Spleen (tissue), 11 donors: ENCODE data around the gene SLC35G3. TPM values are rescaled to one million over a fixed set of nuclear protein-coding genes. Genes with fewer than 3 reads are reported as not detected.

Experiments
- DNase-seq: peaks from one replicate; pipeline ENCODE4 v3.0.0-alpha.2; 2020
- H3K27ac ChIP-seq, 8 donors: fragments of 200-600 bp; sonication (generic) in 7 of 8; 1 replicate in 4 of 8; 2 replicates in 4 of 8; pipeline versions ENCODE4 v1.5.0 to v1.8.0; 2016 to 2021; ENCODE audit warnings: inconsistent platforms in 4 of 8, mild to moderate bottlenecking in 4 of 8, moderate library complexity in 1 of 8
- H3K27me3 ChIP-seq, 7 donors: fragments of 200-600 bp; sonication (generic) in 6 of 7; replicated peaks in 1 of 7; 1 replicate in 4 of 7; 2 replicates in 3 of 7; pipeline versions ENCODE4 v1.5.0 to v1.8.0; 2016 to 2021; ENCODE audit warnings: inconsistent platforms in 3 of 7, mild to moderate bottlenecking in 1 of 7
- H3K36me3 ChIP-seq, 6 donors: fragments of 200-600 bp; sonication (generic) in 5 of 6; 1 replicate in 4 of 6; 2 replicates in 2 of 6; pipeline versions ENCODE4 v1.5.0 to v1.8.0; 2016 to 2021; ENCODE audit warnings: inconsistent platforms in 2 of 6
- H3K4me1 ChIP-seq, 6 donors: fragments of 200-600 bp; sonication (generic) in 5 of 6; 1 replicate in 3 of 6; 2 replicates in 3 of 6; pipeline versions ENCODE4 v1.5.0 to v1.8.0; 2016 to 2021; ENCODE audit warnings: inconsistent platforms in 3 of 6
- H3K4me3 ChIP-seq, 8 donors: fragments of 200-600 bp; sonication (generic) in 7 of 8; 1 replicate in 4 of 8; 2 replicates in 4 of 8; pipeline versions ENCODE4 v1.5.0 to v1.8.0; 2016 to 2021; ENCODE audit warnings: inconsistent platforms in 4 of 8, mild to moderate bottlenecking in 4 of 8, moderate library complexity in 2 of 8
- H3K9me3 ChIP-seq, 8 donors: fragments of 200-600 bp; sonication (generic) in 7 of 8; 1 replicate in 4 of 8; 2 replicates in 4 of 8; pipeline versions ENCODE4 v1.5.0 to v1.8.0; 2016 to 2021; ENCODE audit warnings: inconsistent platforms in 4 of 8
- CTCF ChIP-seq, 11 experiments: fragments of 200-600 bp in 7 of 11; fragments of 450-650 bp in 4 of 11; sonication (generic) in 4 of 11; IDR thresholded peaks in 8 of 11; conservative IDR thresholded peaks in 3 of 11; 1 replicate in 7 of 11; 2 replicates in 4 of 11; pipeline versions ENCODE4 v1.4.0 to v1.8.0; 2016 to 2021; ENCODE audit warnings: antibody characterized with exemption in 11 of 11, inconsistent platforms in 4 of 11, mild to moderate bottlenecking in 1 of 11
- POLR2A ChIP-seq, 3 donors: fragments of 450-650 bp; IDR thresholded peaks; one replicate each; pipeline ENCODE4 v1.5.1; 2017; ENCODE audit warnings: antibody characterized with exemption in 3 of 3, mild to moderate bottlenecking in 1 of 3
- POLR2AphosphoS5 ChIP-seq, 3 donors: sonication (generic); formaldehyde crosslinking; IDR thresholded peaks; one replicate each; pipeline ENCODE4 v1.5.1; 2017; ENCODE audit warnings: antibody characterized with exemption in 3 of 3
- WGBS, 5 donors: extraction: QIAGEN DNeasy Blood & Tissue Kit in 3 of 5; methylation state at CpG; one replicate each; pipeline versions ENCODE4 v1.1.5 to v1.1.7; 2013 to 2018; 5-methylcytosine and 5-hydroxymethylcytosine counted together
- intact Hi-C: fragments of 100-400 bp; cut with DNase I; formaldehyde crosslinking; loops from one replicate; pipeline ENCODE4 v1.15.0; 2023; ENCODE audit warnings: low total_unique reads
- polyA plus RNA-seq, 3 donors: library from polyadenylated mRNA; stranded (reverse); fragments of 200-250 nt; gene quantifications; one replicate each; pipeline ENCODE4 v1.2.1, GENCODE V29; 2013
- total RNA-seq, 7 donors: library from RNA; depleted of rRNA in 3 of 7; stranded (reverse); fragments of >200 nt in 3 of 7; fragmentation: NEBNext Ultra II Directional in 4 of 7; extraction: Animal tissue kit (Norgen Biotek cat#: 25700) in 4 of 7; gene quantifications; one replicate each; pipeline versions ENCODE4 v1.1.0 to v1.2.1, GENCODE V29; 2016 to 2021
- donor health status: healthy with polysubstance abuse.
- donor health status: DM: no; HTN: no; CAD: no; lungs with moderate emphysema.
- donor health status: DM: no; HTN: no; CAD: no.
- donor health status: Bipolar disorder and iron deficiency.
- donor health status: healthy.
- donor health status: DM: no; HTN: no; CAD: no.
- donor health status: DM: yes; HTN: yes; CAD: no.

Gene SLC35G3
- total and polyA plus RNA-seq, 10 donors, result 0.04 TPM; not detected in 9

GRCh38 chr17:35217107-35217506 is 22.9 kb upstream of the SLC35G3 start:
- Histone ChIP-seq H3K9me3 (peaks cover 0 to 2% (median 0%) of the 10 kb centered on the region in 8 donors), H3K27me3 (no peaks in the 10 kb centered on the region), H3K4me3 (no peak overlapping the region), H3K27ac (peak overlapping the region in 7 of 8 donors; percentile 4 to 90 (median 85)), H3K4me1 (peaks cover 28 to 81% (median 55%) of the 10 kb centered on the region in 6 donors), H3K36me3 (no peaks in the 10 kb centered on the region)
- DNase-seq, result no peak
- intact Hi-C loops, result no loop called here
- TF ChIP-seq CTCF (IDR thresholded peaks at IDR 0.05 in 8 of 11, conservative IDR thresholded peaks at IDR 0.05 in 3 of 11), result no peak
- no peak for TF ChIP-seq POLR2AphosphoS5 (IDR thresholded peaks at IDR 0.05)
- WGBS, 5 donors, result 85 to 92% (median 89%) methylated on average over 5 of the region's 5 CpGs

- no peaks in the 10 kb centered on the region for H3K9me3 ChIP-seq
- peak overlapping the region; percentile 58 to 90 (median 85) for H3K27ac ChIP-seq
- no peak for DNase-seq
- no peak overlapping the region for H3K4me3 ChIP-seq
- TF ChIP-seq POLR2AphosphoS5 (IDR thresholded peaks at IDR 0.05) (peak in 1 of 3 donors; percentile 9), POLR2A (IDR thresholded peaks at IDR 0.05) (no peak), CTCF (IDR thresholded peaks at IDR 0.05 in 8 of 11, conservative IDR thresholded peaks at IDR 0.05 in 3 of 11) (no peak)
- 31 to 41% (median 39%) methylated on average over 5 of the region's 5 CpGs for whole genome bisulfite sequencing, 5 donors
- H3K4me1 ChIP-seq, result peaks cover 26 to 76% (median 51%) of the 10 kb centered on the region in 6 donors
- no peaks in the 10 kb centered on the region for H3K36me3 ChIP-seq
- no peaks in the 10 kb centered on the region for H3K27me3 ChIP-seq
- intact Hi-C loops, result no loop called here
These were observed 20.6 kb upstream of the SLC35G3 start for GRCh38 chr17:35214631-35215273.

- DNase-seq, result no peak
- intact Hi-C loops, result no loop called here
- no peaks in the 10 kb centered on the region for H3K9me3 ChIP-seq
- peaks cover 21 to 70% (median 45%) of the 10 kb centered on the region in 6 donors for H3K4me1 ChIP-seq
- TF ChIP-seq CTCF (IDR thresholded peaks at IDR 0.05 in 8 of 11, conservative IDR thresholded peaks at IDR 0.05 in 3 of 11) (no peak), POLR2A (IDR thresholded peaks at IDR 0.05) (no peak), POLR2AphosphoS5 (IDR thresholded peaks at IDR 0.05) (no peak)
- H3K36me3 ChIP-seq, result no peaks in the 10 kb centered on the region
- no peaks in the 10 kb centered on the region for H3K27me3 ChIP-seq
- no peak overlapping the region for H3K4me3 ChIP-seq
- 0 to 16% (median 6%) methylated on average over 3 of the region's 3 CpGs for WGBS, 5 donors
- H3K27ac ChIP-seq, result peak overlapping the region; percentile 58 to 90 (median 85)
These were observed 20.0 kb upstream of the SLC35G3 start for GRCh38 chr17:35214192-35214591.

- intact Hi-C loops, result no loop called here
- Histone ChIP-seq H3K36me3 (no peaks in the 10 kb centered on the region), H3K4me1 (peaks cover 20 to 63% (median 40%) of the 10 kb centered on the region in 6 donors), H3K9me3 (no peaks in the 10 kb centered on the region), H3K4me3 (no peak overlapping the region), H3K27ac (peak overlapping the region; percentile 58 to 90 (median 85)), H3K27me3 (no peaks in the 10 kb centered on the region)
- no peak for DNase-seq
- TF ChIP-seq POLR2AphosphoS5 (IDR thresholded peaks at IDR 0.05), result no peak
- TF ChIP-seq CTCF (IDR thresholded peaks at IDR 0.05 in 8 of 11, conservative IDR thresholded peaks at IDR 0.05 in 3 of 11), result no peak
- TF ChIP-seq POLR2A (IDR thresholded peaks at IDR 0.05), result no peak
- WGBS, 5 donors, result 27 to 37% (median 34%) methylated on average over 5 of the region's 5 CpGs
These were observed 19.3 kb upstream of the SLC35G3 start for GRCh38 chr17:35213412-35213940.
